Type B pancreatic cell (in vitro differentiated cells): Measurements from ENCODE around the gene TRAPPC5. TPM values are rescaled to one million over a fixed set of nuclear protein-coding genes. Genes with fewer than 3 reads are reported as not detected.

Experiments
- DNase-seq: peaks from one replicate; pipeline ENCODE4 v3.0.0; 2021; ENCODE audit warnings: mixed read lengths; ENCODE audit not compliant: unreplicated experiment; ENCODE audit errors: extremely low spot score
- H3K27ac Mint-ChIP-seq: 2 replicates; pipeline ENCODE4 v1.8.0; 2021; ENCODE audit warnings: mild to moderate bottlenecking, mixed read lengths
- H3K27me3 Mint-ChIP-seq: 2 replicates; pipeline ENCODE4 v1.8.0; 2021; ENCODE audit warnings: mixed read lengths
- H3K36me3 Mint-ChIP-seq: 2 replicates; pipeline ENCODE4 v1.8.0; 2021; ENCODE audit warnings: mixed read lengths
- H3K4me1 Mint-ChIP-seq: one replicate; pipeline ENCODE4 v1.8.0; 2021; ENCODE audit warnings: mixed read lengths; ENCODE audit not compliant: unreplicated experiment
- H3K4me3 Mint-ChIP-seq: 2 replicates; pipeline ENCODE4 v1.8.0; 2021; ENCODE audit warnings: mild to moderate bottlenecking, mixed read lengths
- H3K9me3 Mint-ChIP-seq: 2 replicates; pipeline ENCODE4 v1.8.0; 2021; ENCODE audit warnings: mixed read lengths
- total RNA-seq: library from RNA; stranded (reverse); gene quantifications from 2 replicates; pipeline ENCODE4 v1.2.1, GENCODE V29; 2021; ENCODE audit warnings: low replicate concordance
- TF ChIP-seq, protein P1 (sequence below): fragments of 200-600 bp; sonication (generic); conservative IDR thresholded peaks from 2 replicates; pipeline ENCODE4 v1.5.0; 2021; ENCODE audit warnings: antibody characterized with exemption, mild to moderate bottlenecking

Gene TRAPPC5
- total RNA-seq, 1 donor from 2014 or later: 92.6 TPM

DNA sequence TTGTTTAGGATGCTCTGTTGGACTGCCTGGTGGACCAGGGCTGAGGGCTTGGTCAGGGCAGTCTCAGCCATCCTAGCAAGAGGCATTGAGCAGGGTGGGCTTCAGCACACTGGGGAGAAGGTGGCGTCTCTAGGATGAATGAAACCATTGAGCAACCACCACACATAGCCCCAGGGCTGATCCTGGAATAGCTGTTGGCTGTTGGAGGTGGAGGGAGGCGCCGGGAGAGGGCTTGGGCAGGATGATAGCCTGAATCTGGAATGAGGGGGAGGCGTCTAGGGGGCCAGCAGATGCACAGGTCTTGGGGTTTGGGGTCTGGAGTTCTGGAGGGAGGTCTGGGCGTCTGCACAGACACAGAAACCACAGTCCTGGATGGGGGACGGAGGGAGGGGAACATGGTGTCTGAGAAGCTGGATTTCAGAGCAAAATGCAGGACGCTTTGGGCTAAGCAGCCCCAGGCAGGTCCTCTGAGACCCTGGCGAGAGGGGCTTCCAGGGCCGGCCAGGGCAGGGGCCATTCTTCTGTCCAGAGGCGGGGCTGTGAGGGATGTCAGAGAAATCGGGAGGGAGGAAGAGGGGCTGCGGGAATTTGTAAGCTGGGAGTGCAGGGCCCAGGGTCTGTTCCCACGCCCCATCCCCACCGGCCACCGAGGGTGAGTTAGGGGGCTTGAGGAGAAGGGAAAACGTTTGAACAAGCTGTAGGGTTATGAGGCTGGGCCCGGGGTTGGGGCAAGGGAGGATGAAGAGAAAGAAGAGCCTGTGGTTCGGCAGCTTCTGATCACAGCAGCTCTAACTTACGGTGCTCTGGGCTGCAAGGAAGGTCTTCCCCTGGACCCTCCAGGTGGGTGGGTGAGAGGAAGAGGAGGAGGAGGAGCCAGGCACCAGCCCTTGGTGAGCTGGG is 5.2 kb downstream of the TRAPPC5 start:
- Mint-ChIP-seq H3K27ac (peak overlapping the region; percentile 46), H3K4me1 (peaks cover 3% of the 10 kb centered on the region), H3K36me3 (peaks cover 9% of the 10 kb centered on the region), H3K27me3 (no peaks in the 10 kb centered on the region), H3K4me3 (no peak overlapping the region), H3K9me3 (no peaks in the 10 kb centered on the region)
- DNase-seq: no peak
- TF ChIP-seq, protein P1, sequence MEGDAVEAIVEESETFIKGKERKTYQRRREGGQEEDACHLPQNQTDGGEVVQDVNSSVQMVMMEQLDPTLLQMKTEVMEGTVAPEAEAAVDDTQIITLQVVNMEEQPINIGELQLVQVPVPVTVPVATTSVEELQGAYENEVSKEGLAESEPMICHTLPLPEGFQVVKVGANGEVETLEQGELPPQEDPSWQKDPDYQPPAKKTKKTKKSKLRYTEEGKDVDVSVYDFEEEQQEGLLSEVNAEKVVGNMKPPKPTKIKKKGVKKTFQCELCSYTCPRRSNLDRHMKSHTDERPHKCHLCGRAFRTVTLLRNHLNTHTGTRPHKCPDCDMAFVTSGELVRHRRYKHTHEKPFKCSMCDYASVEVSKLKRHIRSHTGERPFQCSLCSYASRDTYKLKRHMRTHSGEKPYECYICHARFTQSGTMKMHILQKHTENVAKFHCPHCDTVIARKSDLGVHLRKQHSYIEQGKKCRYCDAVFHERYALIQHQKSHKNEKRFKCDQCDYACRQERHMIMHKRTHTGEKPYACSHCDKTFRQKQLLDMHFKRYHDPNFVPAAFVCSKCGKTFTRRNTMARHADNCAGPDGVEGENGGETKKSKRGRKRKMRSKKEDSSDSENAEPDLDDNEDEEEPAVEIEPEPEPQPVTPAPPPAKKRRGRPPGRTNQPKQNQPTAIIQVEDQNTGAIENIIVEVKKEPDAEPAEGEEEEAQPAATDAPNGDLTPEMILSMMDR: no peak

DNA sequence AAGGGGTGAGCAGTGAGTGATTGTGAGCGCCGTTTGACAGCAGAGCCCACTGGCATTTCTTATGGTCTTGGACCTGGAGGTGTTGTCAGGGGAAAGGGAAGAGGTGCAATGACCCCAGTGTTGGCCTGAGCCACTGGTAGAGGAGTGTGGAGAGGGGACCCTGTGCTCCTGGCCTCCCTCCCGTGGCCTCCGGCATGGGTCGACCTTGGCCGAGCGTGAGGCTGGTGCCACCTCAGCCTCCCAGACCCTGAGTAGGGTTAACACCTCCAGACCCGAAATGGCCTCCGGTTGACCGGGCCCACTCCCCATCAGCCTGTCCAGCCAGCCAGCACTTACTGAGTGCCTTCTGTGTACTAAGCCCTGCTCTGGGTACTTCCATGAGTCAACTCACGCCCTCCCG is 6.5 kb downstream of the TRAPPC5 start:
- Mint-ChIP-seq H3K27me3 (no peaks in the 10 kb centered on the region), H3K4me3 (no peak overlapping the region), H3K27ac (no peak overlapping the region), H3K4me1 (no peaks in the 10 kb centered on the region), H3K9me3 (no peaks in the 10 kb centered on the region), H3K36me3 (peaks cover 9% of the 10 kb centered on the region)
- DNase-seq: no peak
- TF ChIP-seq, protein P1: no peak

DNA sequence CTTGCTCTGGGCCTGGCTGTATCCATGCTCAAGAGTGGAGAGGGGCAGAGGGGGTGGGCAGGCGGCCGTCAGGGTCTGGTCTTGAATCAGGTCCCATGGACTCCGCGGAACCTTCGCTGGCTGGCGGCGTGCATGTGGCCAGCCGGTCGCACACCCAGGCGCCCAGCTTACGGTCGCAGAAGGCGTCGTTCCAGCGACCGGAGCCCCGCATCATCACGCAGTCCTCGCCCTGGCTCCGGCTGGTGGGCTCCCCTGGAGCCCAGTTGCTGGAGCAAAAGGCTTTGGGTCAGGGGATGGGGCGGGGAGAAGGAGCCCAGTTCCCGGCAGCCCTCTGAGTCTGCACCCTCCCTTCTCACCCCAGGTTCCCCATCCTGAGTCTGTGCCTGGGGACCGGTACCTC is 8.5 kb downstream of the TRAPPC5 start:
- no peak for DNase-seq
- Mint-ChIP-seq H3K36me3 (peaks cover 5% of the 10 kb centered on the region), H3K4me3 (no peak overlapping the region), H3K27ac (no peak overlapping the region), H3K9me3 (no peaks in the 10 kb centered on the region), H3K4me1 (no peaks in the 10 kb centered on the region), H3K27me3 (no peaks in the 10 kb centered on the region)
- TF ChIP-seq, protein P1: no peak

DNA sequence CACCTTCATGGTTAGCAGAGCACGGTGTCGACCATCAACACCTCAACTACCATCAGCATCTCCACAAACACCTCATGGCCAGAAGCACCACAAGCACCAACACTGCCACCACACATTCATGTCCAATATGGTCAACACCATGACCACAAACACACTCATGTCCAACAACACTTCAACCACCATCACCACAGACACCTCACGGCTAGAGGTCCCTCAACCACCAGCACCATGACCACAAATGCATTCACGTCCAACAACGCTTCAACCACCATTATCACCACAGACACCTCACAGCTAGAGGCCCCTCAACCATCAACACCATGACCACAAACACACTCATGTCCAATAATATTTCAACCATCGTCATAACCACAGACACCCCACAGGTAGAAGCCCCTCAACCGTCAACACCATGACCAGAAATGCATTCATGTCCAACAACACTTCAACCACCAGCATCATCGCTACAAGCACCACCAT is 10.2 kb downstream of the TRAPPC5 start:
- Mint-ChIP-seq H3K4me1 (no peaks in the 10 kb centered on the region), H3K36me3 (no peaks in the 10 kb centered on the region), H3K9me3 (no peaks in the 10 kb centered on the region), H3K27me3 (peaks cover 3% of the 10 kb centered on the region), H3K4me3 (no peak overlapping the region), H3K27ac (no peak overlapping the region)
- TF ChIP-seq, protein P1: no peak
- DNase-seq: no peak

DNA sequence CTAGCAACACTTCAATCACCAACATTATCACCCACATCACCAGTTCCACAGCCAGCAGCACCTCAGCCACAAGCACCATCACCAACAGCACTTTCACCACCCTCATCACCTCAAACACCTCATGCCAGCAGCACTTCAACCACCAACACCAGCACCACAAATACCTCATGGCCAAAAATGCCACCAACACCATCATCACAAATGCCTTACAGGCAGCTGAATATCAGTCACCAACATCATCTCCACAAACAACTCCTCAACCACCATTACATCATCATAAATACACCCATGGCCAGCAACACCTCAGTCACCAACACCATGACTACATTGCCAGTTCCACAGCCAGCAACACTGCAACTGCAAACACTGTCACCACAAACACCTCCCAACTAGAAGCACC is 10.9 kb downstream of the TRAPPC5 start:
- no peak overlapping the region for H3K27ac Mint-ChIP-seq
- H3K36me3 Mint-ChIP-seq: no peaks in the 10 kb centered on the region
- H3K9me3 Mint-ChIP-seq: no peaks in the 10 kb centered on the region
- TF ChIP-seq, protein P1: no peak
- DNase-seq: no peak
- H3K27me3 Mint-ChIP-seq: peaks cover 4% of the 10 kb centered on the region
- no peak overlapping the region for H3K4me3 Mint-ChIP-seq
- no peaks in the 10 kb centered on the region for H3K4me1 Mint-ChIP-seq
